GM18511 (cell line): Measurements from ENCODE around the gene CKMT2.
"Not testable (repeated sequence)": the region's sequence is repeated elsewhere in the genome, so short reads cannot be mapped to it uniquely, and the experiment has no call there.

Source experiments
- ATAC-seq: cut with Tn5 transposase; IDR thresholded peaks from one replicate; pipeline ENCODE4 v1.9.1; 2021; ENCODE audit warnings: mild to moderate bottlenecking, moderate library complexity; ENCODE audit not compliant: unreplicated experiment

The CKMT2 gene

GRCh38 chr5:81249240-81249639 is 16.1 kb downstream of the CKMT2 start:
- ATAC-seq = no peak

- no peak for ATAC-seq
Observed at GRCh38 chr5:81250004-81250403, 16.9 kb downstream of the CKMT2 start.

- ATAC-seq = no peak
Observed at GRCh38 chr5:81251922-81252321, 18.8 kb downstream of the CKMT2 start.

GRCh38 chr5:81252904-81253303 is 19.8 kb downstream of the CKMT2 start:
- ATAC-seq = no peak

GRCh38 chr5:81253875-81254274 is 20.8 kb downstream of the CKMT2 start:
- no peak for ATAC-seq

GRCh38 chr5:81254886-81255559 is 21.9 kb downstream of the CKMT2 start:
- no peak for ATAC-seq

- no peak for ATAC-seq
Observed at GRCh38 chr5:81256766-81257165, 23.6 kb downstream of the CKMT2 start.

GRCh38 chr5:81262796-81263195 is 29.7 kb downstream of the CKMT2 start:
- ATAC-seq = not testable (repeated sequence)

- no peak for ATAC-seq
Observed at GRCh38 chr5:81265101-81265500, 32.0 kb downstream of the CKMT2 start.

- no peak for ATAC-seq
Observed at GRCh38 chr5:81268521-81269196, 35.5 kb downstream of the CKMT2 start.

- no peak for ATAC-seq
Observed at GRCh38 chr5:81269751-81270393, 36.8 kb downstream of the CKMT2 start.

- ATAC-seq = not testable (repeated sequence)
Observed at GRCh38 chr5:81270394-81271027, 37.4 kb downstream of the CKMT2 start.

- no peak for ATAC-seq
Observed at GRCh38 chr5:81283976-81284375, 50.9 kb downstream of the CKMT2 start.

GRCh38 chr5:81286059-81286617 is 53.0 kb downstream of the CKMT2 start:
- ATAC-seq = no peak

GRCh38 chr5:81288021-81288433 is 54.9 kb downstream of the CKMT2 start:
- peak; percentile 61 for ATAC-seq

GRCh38 chr5:81290146-81290545 is 57.0 kb downstream of the CKMT2 start:
- ATAC-seq = no peak

- no peak for ATAC-seq
Observed at GRCh38 chr5:81292130-81292529, 59.0 kb downstream of the CKMT2 start.

GRCh38 chr5:81294021-81294420 is 60.9 kb downstream of the CKMT2 start:
- ATAC-seq = not testable (repeated sequence)

- no peak for ATAC-seq
Observed at GRCh38 chr5:81297531-81297930, 64.4 kb downstream of the CKMT2 start.

- no peak for ATAC-seq
Observed at GRCh38 chr5:81300921-81301270, 67.8 kb downstream of the CKMT2 start.

GRCh38 chr5:81301271-81302015 is 68.3 kb downstream of the CKMT2 start, which contains the start of gene ZCCHC9:
Gene ZCCHC9 (plus strand): TSS chr5:81301587. CDS start chr5:81304758, 3,171 bp downstream.
- ATAC-seq = peak; percentile 97
